Endothelial cell of umbilical vein (primary cell): Measurements from ENCODE around the gene DGKB. TPM values are rescaled to one million over a fixed set of nuclear protein-coding genes. Genes with fewer than 3 reads are reported as not detected.
A peak's percentile ranks its signal among the peaks of the same experiment; 100 is the strongest.

Experiments used
- BruUV-seq: library from RNA; stranded (reverse); fragments of 400-500 nt; replicated peaks from 2 replicates; lab custom pipeline; 2021; lab: Mats Ljungman, UMichigan
- CTCF ChIA-PET: fragments of 300-600, 350-600 bp; sonication (Branson Sonifier 250); formaldehyde crosslinking; loops from one replicate; lab custom pipeline; 2021; ENCODE audit warnings: antibody characterized with exemption, inconsistent platforms; lab: Charles Lee
- POLR2A ChIA-PET: fragments of 300-600, 350-600 bp; sonication (Branson Sonifier 250); formaldehyde crosslinking; loops from one replicate; lab custom pipeline; 2021; ENCODE audit warnings: antibody characterized with exemption, inconsistent platforms; lab: Charles Lee
- DNase-seq: peaks from one replicate; pipeline ENCODE4 v3.0.0-alpha.2; 2011; ENCODE audit warnings: low read depth, low spot score
- FAIRE-seq: peaks from 2 replicates; lab custom pipeline; 2011; peaks lifted over from hg19 to GRCh38; lab: Jason Lieb, UNC
- H2AFZ ChIP-seq: 2 replicates; pipeline ENCODE4 v1.6.0; 2012; ENCODE audit warnings: low read depth, low read length, control low read depth, inconsistent platforms
- H3K27ac ChIP-seq: 2 replicates; pipeline ENCODE4 v1.5.1; 2011; ENCODE audit warnings: low read depth, mild to moderate bottlenecking, control low read depth, low read length, moderate library complexity; ENCODE audit not compliant: insufficient read depth
- H3K27me3 ChIP-seq, 2 experiments: 2 replicates each; pipeline versions ENCODE4 v1.6.0 to v1.6.1; 2011; ENCODE audit warnings: low read length in 2 of 2, mixed read lengths in 1 of 2; ENCODE audit not compliant: control insufficient read depth in 2 of 2, insufficient read depth in 2 of 2
- H3K36me3 ChIP-seq, 2 experiments: 2 replicates in 1 of 2; 3 replicates in 1 of 2; pipeline ENCODE4 v1.5.1; 2011; ENCODE audit warnings: low read length in 2 of 2, mild to moderate bottlenecking in 1 of 2, moderate library complexity in 1 of 2; ENCODE audit not compliant: control insufficient read depth in 2 of 2, insufficient read depth in 2 of 2; ENCODE audit errors: extremely low read depth in 1 of 2
- H3K4me1 ChIP-seq: 3 replicates; pipeline ENCODE4 v1.5.1; 2011; ENCODE audit warnings: mild to moderate bottlenecking, low read length; ENCODE audit not compliant: control insufficient read depth, insufficient read depth; ENCODE audit errors: extremely low read depth
- H3K4me2 ChIP-seq: 2 replicates; pipeline ENCODE4 v1.6.1; 2011; ENCODE audit warnings: low read length, control low read depth, mixed read lengths; ENCODE audit not compliant: insufficient read depth
- H3K4me3 ChIP-seq, 3 experiments: fragments of 200-600 bp in 1 of 3; sonication (generic), shearing (Covaris generic) in 1 of 3; replicated peaks in 1 of 3; 2 replicates each; pipeline ENCODE4 v1.5.1; 2011 to 2016; ENCODE audit warnings: control low read depth in 3 of 3, low read length in 3 of 3, mild to moderate bottlenecking in 2 of 3, inconsistent platforms in 1 of 3, low read depth in 1 of 3, moderate library complexity in 1 of 3; ENCODE audit not compliant: insufficient read depth in 1 of 3
- H3K79me2 ChIP-seq: 2 replicates; pipeline ENCODE4 v1.6.0; 2012; ENCODE audit warnings: low read length, inconsistent platforms; ENCODE audit not compliant: control insufficient read depth, insufficient read depth
- H3K9ac ChIP-seq: replicated peaks from 2 replicates; pipeline ENCODE3; 2011; ENCODE audit warnings: low read length, control low read depth; ENCODE audit not compliant: insufficient read depth; ENCODE audit errors: extremely low read depth
- H3K9me1 ChIP-seq: replicated peaks from 3 replicates; pipeline ENCODE4 v1.6.0; 2011; ENCODE audit warnings: mild to moderate bottlenecking, low read length; ENCODE audit not compliant: control insufficient read depth, insufficient read depth; ENCODE audit errors: extremely low read depth
- H3K9me3 ChIP-seq: replicated peaks from 2 replicates; pipeline ENCODE4 v1.5.1; 2012; ENCODE audit warnings: low read length, inconsistent platforms; ENCODE audit not compliant: control insufficient read depth, insufficient read depth
- H4K20me1 ChIP-seq: replicated peaks from 2 replicates; pipeline ENCODE3; 2011; ENCODE audit warnings: mild to moderate bottlenecking, low read length; ENCODE audit not compliant: control insufficient read depth, insufficient read depth; ENCODE audit errors: extremely low read depth
- EZH2 ChIP-seq: IDR thresholded peaks from 2 replicates; pipeline ENCODE4 v1.6.1; 2012; ENCODE audit warnings: borderline replicate concordance, low read depth, mild to moderate bottlenecking, moderate library complexity, low read length, inconsistent platforms; ENCODE audit not compliant: severe bottlenecking
- FOS ChIP-seq: IDR thresholded peaks from 2 replicates; pipeline ENCODE4 v1.6.1; 2011; ENCODE audit warnings: mild to moderate bottlenecking, low read length, moderate library complexity, borderline replicate concordance; ENCODE audit not compliant: insufficient read depth
- GATA2 ChIP-seq: IDR thresholded peaks from 2 replicates; pipeline ENCODE4 v1.7.0; 2011; ENCODE audit warnings: low read depth, mild to moderate bottlenecking, moderate library complexity, mixed read lengths, low read length; ENCODE audit not compliant: insufficient read length, insufficient read depth
- JUN ChIP-seq: IDR thresholded peaks from 2 replicates; pipeline ENCODE4 v1.6.1; 2011; ENCODE audit warnings: borderline replicate concordance, low read depth; ENCODE audit not compliant: insufficient read length, insufficient read depth
- MYC ChIP-seq: IDR thresholded peaks from one replicate; pipeline ENCODE4 v1.6.1; 2011; ENCODE audit warnings: mild to moderate bottlenecking, low read depth, low read length
- POLR2A ChIP-seq: IDR thresholded peaks from 2 replicates; pipeline ENCODE4 v1.6.1; 2012; ENCODE audit warnings: low read depth, mild to moderate bottlenecking, control low read depth, low read length
- POLR2AphosphoS5 ChIP-seq: IDR thresholded peaks from 2 replicates; pipeline ENCODE4 v1.6.1; 2012; ENCODE audit warnings: low read depth, mild to moderate bottlenecking, control low read depth, low read length, moderate library complexity; ENCODE audit not compliant: insufficient read depth
- dilution Hi-C: fragments of 300-500 bp; cut with MboI; formaldehyde crosslinking; loops from one replicate; pipeline ENCODE4 v1.15.0; 2019; ENCODE audit warnings: low sequenced_read_pairs; ENCODE audit not compliant: extremely low pct_ligation_motif_present
- intact Hi-C: fragments of 100-400 bp; cut with micrococcal nuclease; formaldehyde crosslinking; loops from one replicate; pipeline ENCODE4 v1.10.0; 2022
- polyA plus RNA-seq, 4 experiments: library from polyadenylated mRNA; depleted of rRNA in 3 of 4; stranded (reverse) in 3 of 4; unstranded in 1 of 4; fragments of >200 nt; gene quantifications; 2 replicates each; pipeline versions ENCODE4 v1.2.1 to v1.2.3, GENCODE V29; 2011 to 2012; ENCODE audit warnings: missing spikeins in 1 of 4
- total RNA-seq: library from RNA; stranded (reverse); gene quantifications from 2 replicates; pipeline ENCODE4 v1.2.3, GENCODE V29; 2021
- TF ChIP-seq, protein P1 (sequence below): IDR thresholded peaks from 2 replicates; pipeline ENCODE4 v1.6.1; 2011; ENCODE audit not compliant: insufficient read depth, insufficient read length
- TF ChIP-seq, protein P2 (sequence below), 2 donors: IDR thresholded peaks; 1 replicate in 1 of 2; 2 replicates in 1 of 2; pipeline ENCODE4 v1.5.1; 2011; ENCODE audit warnings: low read length in 2 of 2, mild to moderate bottlenecking in 2 of 2, moderate library complexity in 2 of 2, control low read depth in 1 of 2, inconsistent platforms in 1 of 2, low read depth in 1 of 2; ENCODE audit not compliant: insufficient read depth in 1 of 2; ENCODE audit errors: extremely low read depth in 1 of 2

DGKB gene
- total and polyA plus RNA-seq, 2 donors (not counting 3 experiments of a cell fraction or from before 2014, with no cell fraction given): not detected

GRCh38 chr7:14762561-14762960, 140.0 kb downstream of the DGKB start:
- FAIRE-seq: no peak
- Histone ChIP-seq H3K9ac (no peak overlapping the region), H3K9me1 (peaks cover under 1% of the 10 kb centered on the region), H3K9me3 (no peaks in the 10 kb centered on the region), H2AFZ (no peak overlapping the region), H4K20me1 (no peaks in the 10 kb centered on the region), H3K4me1 (no peaks in the 10 kb centered on the region), H3K4me2 (no peak overlapping the region), H3K36me3 (no peaks in the 10 kb centered on the region), H3K27me3 (no peaks in the 10 kb centered on the region), H3K27ac (no peak overlapping the region), H3K79me2 (no peaks in the 10 kb centered on the region), H3K4me3 (no peak overlapping the region)
- BruUV-seq: no TSS peak
- DNase-seq: no peak
- intact Hi-C loops: no loop called here
- ChIA-PET CTCF (interaction anchor here (0.9 to 1.5 kb wide), 2 partner anchors 10 to 11 kb away, joined by 3 to 4 read pairs; no protein-coding TSS in a partner anchor), POLR2A (no interaction called here)
- dilution Hi-C loops: no loop called here
- TF ChIP-seq EZH2 (no peak), POLR2A (no peak), GATA2 (no peak)

GRCh38 chr7:14761510-14762296, 140.8 kb downstream of the DGKB start:
- Histone ChIP-seq H2AFZ (peak overlapping the region; percentile 39), H3K4me2 (no peak overlapping the region), H3K9ac (no peak overlapping the region), H3K79me2 (no peaks in the 10 kb centered on the region), H3K36me3 (no peaks in the 10 kb centered on the region), H3K9me1 (no peaks in the 10 kb centered on the region), H3K4me1 (no peaks in the 10 kb centered on the region), H3K27ac (no peak overlapping the region), H4K20me1 (no peaks in the 10 kb centered on the region), H3K9me3 (no peaks in the 10 kb centered on the region), H3K27me3 (no peaks in the 10 kb centered on the region), H3K4me3 (no peak overlapping the region)
- POLR2A ChIA-PET: no interaction called here
- CTCF ChIA-PET: interaction anchor here (0.9 to 1.4 kb wide), 4 partner anchors 11 to 254 kb away, joined by 3 read pairs; no protein-coding TSS in a partner anchor
- BruUV-seq: no TSS peak
- TF ChIP-seq EZH2 (no peak), JUN (no peak), FOS (no peak), POLR2A (no peak), POLR2AphosphoS5 (no peak), MYC (no peak)
- TF ChIP-seq, protein P1, sequence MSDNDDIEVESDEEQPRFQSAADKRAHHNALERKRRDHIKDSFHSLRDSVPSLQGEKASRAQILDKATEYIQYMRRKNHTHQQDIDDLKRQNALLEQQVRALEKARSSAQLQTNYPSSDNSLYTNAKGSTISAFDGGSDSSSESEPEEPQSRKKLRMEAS: no peak
- TF ChIP-seq, protein P2, sequence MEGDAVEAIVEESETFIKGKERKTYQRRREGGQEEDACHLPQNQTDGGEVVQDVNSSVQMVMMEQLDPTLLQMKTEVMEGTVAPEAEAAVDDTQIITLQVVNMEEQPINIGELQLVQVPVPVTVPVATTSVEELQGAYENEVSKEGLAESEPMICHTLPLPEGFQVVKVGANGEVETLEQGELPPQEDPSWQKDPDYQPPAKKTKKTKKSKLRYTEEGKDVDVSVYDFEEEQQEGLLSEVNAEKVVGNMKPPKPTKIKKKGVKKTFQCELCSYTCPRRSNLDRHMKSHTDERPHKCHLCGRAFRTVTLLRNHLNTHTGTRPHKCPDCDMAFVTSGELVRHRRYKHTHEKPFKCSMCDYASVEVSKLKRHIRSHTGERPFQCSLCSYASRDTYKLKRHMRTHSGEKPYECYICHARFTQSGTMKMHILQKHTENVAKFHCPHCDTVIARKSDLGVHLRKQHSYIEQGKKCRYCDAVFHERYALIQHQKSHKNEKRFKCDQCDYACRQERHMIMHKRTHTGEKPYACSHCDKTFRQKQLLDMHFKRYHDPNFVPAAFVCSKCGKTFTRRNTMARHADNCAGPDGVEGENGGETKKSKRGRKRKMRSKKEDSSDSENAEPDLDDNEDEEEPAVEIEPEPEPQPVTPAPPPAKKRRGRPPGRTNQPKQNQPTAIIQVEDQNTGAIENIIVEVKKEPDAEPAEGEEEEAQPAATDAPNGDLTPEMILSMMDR (IDR thresholded peaks at IDR 0.05; ENCODE audit: extremely low read depth in 1 of 2, insufficient read depth in 1 of 2, low read depth in 1 of 2, low read length in 2 of 2): no peak
- no peak for FAIRE-seq
- dilution Hi-C loops (no loop called here), intact Hi-C loops (no loop called here)
- DNase-seq: peak; percentile 47
